Ramos (cell line): ENCODE results near the gene DYNLT3.

ENCODE experiments used
- in situ Hi-C: fragments of 300-500 bp; cut with MboI; formaldehyde crosslinking; loops from one replicate; pipeline ENCODE4 v1.14.3; 2022; ENCODE audit warnings: low sequenced_read_pairs; ENCODE audit not compliant: unreplicated experiment

The DYNLT3 gene

DNA sequence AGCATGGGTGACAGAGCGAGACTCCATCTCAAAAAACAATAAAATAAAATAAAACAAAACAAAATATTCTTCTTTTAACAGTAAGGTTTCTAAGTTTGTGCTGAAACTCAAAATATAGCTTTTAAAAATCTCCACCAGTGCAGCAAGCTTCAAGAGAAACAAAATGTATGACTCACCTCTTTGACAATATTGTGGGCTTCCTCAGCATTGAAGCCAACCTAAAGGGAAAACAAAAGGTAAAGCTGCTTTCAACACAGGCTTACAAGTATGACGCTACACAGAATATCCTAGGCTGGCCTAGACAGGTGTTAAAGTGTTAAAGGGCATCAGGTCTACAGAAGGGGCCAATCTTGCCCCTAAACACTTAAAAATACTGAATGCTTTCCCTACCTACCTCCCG, 1.2 kb downstream of the DYNLT3 start:
- in situ Hi-C loops = no loop called here

DNA sequence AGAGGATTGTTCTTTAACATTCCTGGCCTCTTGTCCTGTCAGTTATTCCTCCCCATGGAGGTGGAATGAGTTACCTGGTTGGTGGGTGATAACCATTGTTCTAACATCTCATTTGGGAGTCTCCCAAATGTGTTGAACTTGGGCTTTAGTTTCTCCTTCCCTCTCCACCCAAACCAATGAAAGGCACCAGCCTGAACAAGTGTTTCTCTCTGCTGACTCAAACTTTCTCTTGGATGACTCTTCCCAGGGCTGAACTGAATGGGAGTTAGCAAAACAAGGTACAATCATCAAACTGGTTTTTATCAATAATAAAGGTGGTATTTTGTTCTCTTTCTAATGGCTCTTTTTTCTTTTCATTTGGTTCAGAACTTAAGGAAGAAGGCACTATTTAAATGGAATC, 2.7 kb downstream of the DYNLT3 start:
- in situ Hi-C loops = no loop called here

DNA sequence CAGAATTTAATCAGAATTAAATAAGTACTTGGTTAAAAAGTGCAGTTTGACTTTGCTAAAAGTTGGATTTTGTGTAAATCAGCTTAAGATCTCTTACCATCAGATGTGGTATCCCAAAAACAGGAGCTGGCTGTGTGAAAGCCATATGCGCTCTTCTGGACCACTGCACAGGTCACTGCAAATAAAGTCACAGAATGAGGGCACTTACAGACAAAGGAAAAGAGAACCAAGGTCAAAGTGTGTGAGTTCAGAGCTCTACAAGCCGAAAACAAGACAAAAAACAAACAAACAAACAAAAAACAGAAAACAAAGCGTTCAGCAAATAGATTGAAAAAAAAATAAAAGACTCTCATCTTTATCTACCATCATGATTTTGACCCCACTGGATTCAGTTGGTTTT, 6.4 kb downstream of the DYNLT3 start:
- in situ Hi-C loops = no loop called here

DNA sequence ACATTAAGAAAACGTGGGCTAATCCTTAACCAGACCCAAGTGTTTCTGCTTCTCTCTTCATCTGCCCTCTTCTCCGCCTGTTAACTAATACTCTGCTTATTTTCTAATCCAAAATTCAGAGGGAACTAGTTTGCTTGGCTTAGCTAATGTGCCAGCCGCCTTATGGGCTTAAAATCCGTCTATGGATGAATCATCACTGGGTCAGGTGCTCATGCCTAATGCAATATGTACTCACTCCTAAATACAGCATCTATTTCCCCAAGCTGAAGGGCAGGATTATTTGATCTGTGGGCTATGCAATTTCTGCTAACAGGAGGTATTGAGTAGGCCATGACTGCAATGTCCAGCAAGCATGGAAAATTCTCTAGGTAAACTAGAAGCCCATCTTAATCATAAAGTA, 12.4 kb downstream of the DYNLT3 start:
- in situ Hi-C loops = no loop called here

DNA sequence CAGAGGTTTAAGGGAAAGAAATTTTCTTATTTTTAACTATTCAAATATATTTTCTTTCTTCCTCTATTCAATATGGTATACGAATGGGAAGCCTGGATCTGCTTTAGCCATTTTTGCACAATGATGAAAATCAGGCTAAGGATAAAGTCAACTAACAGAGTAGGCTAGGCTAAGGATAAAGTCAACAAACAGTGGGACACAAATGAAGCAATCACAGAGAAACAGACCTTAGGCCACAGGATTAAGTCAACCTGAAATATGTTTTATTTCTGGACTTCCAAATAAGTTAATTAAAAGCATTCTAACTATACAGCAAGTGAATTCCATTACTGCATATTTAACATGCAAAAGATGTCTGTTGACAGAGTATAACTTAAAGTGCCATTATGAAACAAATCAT, 17.0 kb downstream of the DYNLT3 start:
- in situ Hi-C loops = no loop called here

DNA sequence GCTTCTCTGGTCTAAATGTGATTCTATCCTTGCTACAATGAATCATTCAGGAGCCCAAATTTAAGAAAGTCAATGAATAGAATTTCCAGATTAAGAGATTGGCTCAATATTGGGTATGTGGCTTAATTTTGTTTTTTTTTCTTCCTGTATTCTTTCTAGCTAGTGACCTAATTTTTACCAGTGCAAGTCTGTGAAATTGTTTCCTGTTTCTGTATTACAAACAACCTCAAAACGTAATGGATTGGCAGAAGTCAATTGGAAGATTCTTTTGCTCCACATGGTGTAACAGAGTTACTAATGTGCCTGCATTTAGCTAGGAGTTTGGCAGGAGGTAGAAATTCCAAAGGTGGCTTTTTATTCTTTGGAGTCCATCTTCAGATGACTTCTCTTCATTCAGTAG, 17.6 kb downstream of the DYNLT3 start:
- in situ Hi-C loops = no loop called here

DNA sequence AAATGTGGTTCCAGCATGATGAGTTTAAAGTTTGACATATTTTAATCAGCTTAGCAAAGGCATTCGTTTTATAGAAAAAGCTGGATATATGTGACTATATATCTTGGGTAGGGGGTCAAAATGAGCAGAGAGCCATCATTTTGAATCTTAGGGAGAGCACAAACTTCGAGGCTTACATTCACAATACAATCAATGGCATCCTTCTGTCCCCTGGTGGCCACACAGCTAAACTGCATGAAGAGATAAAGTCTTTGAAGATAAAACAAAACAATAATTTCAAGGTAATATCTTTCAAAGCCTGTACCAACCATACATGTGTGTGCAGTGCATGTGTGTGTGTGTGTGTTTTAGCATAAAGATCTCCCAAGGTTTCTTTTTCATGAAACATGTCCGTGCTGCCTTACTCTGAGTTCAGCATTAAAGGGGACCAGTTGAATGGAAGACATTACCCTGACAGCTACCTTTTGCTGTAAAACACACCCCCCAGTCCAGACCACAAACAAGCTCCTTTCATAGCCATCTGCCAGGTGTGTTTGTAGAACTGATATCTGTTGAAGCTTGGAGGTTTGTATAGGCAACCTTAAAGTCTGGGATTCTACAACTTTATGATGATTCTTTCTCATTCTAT, 22.0 kb downstream of the DYNLT3 start:
- in situ Hi-C loops = no loop called here

DNA sequence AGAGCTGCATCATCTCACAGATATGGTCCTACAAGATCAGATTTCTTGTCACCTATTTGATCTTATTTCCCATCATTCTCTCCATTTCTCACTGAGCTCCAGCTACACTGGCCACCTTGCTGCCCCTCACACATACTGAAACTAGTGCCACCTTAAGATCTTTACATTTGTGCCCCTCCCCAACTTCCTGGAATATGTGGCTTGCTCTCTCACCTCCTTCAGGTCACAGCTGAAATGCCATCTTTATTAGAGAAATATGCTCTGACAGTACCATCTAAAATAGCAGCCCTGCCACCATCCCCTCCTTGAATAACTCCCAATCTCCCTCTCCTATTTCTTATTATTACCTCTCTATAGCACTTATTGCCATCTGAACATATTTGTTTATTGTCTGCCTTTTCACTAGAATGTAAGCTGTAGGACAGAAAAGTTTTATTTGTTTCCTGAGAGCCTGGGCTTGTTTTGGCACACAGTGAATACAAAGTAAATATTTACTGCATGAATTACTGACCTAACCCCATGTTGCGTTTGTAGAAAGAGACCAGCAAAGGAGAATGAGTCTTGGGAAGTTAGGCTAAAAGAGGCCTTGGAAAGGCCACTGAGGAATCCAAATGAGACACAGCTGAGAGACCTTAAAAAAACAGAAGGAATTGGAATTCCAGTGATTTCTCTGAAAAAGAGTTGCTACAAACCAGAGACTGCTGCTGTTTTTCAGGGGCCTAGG, 22.7 kb downstream of the DYNLT3 start:
- in situ Hi-C loops = loop anchor here (5.0 kb wide), 1 partner anchor 72 kb away; no protein-coding TSS in a partner anchor

DNA sequence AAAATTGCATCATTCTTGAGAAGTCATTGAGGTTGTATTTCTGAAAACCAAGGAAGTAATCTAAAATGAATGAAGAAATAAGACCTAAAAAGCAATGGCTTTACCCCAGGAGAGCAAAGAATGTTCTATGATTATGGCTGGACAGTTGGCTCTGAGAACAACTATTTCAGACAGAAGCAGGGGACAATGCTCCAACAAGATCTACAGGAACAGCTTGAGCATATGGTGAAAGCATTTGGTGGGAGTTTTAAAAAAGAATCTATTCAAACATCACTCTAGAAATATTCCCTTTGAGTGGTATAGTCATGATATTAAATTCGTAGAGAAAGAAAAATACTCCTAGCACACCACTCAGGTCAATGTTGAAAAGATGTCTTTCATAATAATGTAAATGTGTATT, 26.7 kb downstream of the DYNLT3 start:
- in situ Hi-C loops = loop anchor here (5.0 kb wide), 1 partner anchor 68 kb away; no protein-coding TSS in a partner anchor

DNA sequence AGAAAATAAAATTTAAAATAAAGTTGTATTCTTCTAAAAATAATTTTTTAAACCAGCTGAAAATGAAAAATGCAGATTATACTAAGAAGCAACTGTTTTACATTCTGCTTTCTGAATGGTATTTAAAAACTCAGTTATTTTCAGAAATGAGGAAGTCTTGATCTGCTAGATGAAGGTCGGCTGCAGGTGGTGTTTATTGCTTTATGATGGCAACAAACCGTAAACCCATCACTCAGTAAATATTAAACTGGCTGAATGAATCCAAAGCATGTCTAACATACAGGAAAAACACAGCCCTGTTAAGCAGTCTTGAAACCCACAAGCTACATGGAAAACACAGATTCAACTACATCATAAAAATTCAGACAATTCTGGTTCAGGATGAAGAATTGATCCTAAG, 29.3 kb downstream of the DYNLT3 start:
- in situ Hi-C loops = no loop called here

DNA sequence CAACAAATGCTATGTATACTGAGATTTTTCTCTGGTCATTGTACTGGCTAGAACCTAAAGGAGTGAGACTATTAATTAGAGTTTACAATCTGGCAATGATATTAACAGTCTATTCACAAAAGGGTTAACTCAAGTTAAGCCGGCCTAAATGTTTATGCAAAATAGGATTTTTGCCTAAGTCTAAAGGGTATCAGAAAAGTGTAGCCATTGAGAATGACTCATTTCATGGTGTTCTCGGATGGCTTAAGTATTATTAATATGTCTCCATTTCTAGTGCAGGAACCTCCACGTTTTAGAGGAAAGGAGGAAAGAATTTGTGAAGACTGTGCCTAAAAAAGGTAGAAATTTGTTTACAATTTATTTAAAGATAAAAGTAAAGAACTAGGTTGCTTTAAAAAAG, 29.8 kb downstream of the DYNLT3 start:
- in situ Hi-C loops = no loop called here

DNA sequence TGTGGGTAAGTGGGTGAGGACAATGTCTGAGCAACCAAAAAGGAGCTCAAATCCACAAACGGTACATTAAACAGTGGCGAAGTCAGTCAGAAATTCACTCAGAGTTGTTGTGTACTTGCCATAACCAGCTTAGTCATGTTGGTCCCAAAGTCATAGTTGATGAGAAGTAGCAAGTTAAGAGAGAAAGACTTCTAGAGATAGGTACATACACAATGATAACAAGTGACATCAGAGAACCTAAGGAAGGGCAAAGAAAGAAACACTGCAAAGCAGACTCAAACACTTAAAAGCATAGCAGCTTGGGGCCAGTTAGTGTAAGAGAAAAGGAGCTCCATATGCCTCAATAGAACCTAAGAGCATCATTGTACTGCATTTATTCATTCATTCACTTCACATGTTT, 30.2 kb downstream of the DYNLT3 start:
- in situ Hi-C loops = no loop called here

DNA sequence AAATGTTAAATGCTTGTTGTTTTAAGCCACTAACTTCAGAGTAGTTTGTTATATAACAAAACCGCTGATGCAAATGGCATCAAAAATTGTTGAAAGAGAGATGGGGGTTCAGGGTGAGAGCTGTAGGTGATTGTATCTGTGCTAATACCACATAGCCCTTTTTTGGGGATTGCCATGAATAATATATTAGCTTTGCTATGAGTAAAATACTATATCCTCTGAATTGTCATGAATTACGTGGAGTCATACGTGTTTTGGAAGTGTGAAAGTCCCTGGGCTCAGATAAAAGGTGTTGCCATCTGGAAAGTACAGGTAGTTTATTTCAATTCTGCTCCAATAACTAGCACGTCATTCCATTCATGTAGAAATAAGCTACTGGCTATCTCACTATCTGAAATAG, 30.6 kb downstream of the DYNLT3 start:
- in situ Hi-C loops = no loop called here

DNA sequence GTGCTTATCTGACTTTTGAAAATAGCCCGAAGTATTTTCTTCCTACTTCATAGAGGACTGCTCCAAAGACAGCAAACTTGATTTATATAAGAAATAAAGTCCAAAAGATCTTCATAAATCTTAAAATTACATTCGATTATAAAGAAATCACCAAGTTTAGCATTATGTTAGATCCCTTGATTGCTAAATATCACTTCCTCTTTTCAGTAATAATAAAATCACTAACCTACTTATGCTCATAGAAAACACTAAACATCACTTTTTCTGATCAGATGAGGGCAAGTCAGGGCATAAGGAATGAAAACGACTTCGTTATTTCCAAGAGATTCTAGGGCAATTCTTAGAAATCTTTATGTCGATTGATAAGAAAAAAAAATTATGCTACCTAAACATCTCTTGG, 32.0 kb downstream of the DYNLT3 start:
- in situ Hi-C loops = no loop called here

DNA sequence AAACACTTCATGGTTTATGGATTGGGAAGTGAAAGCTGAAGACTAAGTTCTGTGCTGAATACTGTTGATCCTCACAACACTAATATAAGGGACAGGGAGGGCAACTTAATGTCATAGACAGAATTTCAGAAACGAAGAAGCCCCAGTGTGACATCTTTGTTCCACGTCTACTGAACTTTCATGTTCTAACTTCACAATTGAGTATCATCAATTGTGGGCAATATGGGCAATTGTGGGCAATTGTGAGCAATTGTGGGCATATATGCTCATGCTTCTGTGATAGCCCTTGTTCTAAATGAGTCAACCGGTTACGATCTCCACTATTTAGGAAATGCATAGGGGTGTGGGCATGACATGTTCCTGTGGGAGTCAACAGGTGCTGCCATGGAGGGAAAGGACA, 33.8 kb downstream of the DYNLT3 start:
- in situ Hi-C loops = no loop called here

DNA sequence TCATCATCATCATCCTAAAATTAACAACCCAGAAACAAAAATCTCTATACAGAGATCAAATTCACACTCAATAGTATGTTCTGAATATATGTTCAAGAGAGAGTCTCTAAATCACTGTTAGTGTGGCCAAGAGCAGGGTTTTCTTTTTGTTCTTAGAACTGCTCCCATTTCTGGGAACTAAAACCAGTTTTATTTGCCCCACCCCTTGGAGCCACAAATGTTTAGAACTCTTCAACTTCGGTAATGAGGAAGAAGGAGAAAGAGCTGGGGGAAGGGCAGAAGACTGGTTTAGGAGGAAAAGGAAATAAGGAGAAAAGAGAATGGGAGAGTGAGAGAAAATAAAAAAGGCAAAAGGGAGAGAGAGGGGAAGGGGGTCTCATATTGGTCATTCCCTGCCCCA, 35.3 kb downstream of the DYNLT3 start:
- in situ Hi-C loops = no loop called here

DNA sequence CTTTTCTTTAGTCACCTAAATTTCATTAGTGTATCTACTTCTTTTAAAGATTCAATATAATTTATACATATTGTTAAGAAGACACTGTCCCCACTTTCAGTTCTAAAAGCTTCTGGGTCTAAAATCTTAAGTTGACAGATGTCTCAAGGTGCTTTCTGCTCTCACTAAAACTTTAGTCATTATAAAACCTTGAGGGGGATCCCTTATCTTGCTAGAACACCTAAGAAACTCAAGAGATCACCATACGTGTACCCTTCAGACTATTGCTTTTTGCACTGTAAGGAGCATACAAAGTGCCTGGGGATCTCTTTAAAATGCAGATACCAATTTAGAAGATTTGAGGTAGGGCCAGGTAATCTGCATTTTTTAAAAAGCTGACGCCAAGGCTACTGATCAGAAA, 37.4 kb downstream of the DYNLT3 start:
- in situ Hi-C loops = no loop called here

DNA sequence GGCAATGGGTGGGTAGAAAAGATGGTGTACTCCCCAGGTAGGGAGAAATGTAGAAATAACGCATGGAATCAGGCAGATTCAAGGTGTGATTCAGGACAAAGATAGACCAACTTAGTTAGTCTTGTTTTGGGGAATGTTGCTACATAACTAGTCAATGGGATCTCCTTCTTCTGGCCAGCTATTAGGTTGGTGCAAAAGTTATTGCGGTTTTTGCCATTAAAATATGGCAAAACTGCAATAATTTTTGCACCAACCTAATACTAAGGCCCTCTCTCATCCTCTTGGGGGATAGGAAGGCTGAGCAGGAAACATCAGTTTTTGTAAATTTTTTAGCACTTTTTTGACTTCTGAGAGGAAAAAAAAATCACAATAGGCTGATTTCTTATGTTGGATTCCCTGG, 44.3 kb downstream of the DYNLT3 start:
- in situ Hi-C loops = no loop called here

DNA sequence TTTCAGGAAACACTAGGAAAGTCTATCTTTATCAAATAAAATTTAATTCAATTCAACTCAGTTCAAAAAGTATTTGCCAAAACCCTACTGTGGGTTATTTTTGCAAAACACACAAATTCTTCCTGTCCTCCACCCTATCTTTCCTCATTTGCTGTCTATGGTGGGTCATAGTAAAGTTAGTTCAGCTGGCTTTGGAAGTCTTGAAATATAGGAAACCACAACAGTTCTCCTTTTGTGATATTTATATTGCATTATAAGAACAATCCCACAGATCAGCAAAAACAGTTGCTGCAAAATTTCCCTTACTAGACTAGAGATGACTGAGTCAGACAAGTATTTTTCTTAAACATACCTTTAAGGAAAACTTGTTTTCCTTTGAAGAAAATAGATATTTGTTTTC, 45.3 kb downstream of the DYNLT3 start:
- in situ Hi-C loops = no loop called here

DNA sequence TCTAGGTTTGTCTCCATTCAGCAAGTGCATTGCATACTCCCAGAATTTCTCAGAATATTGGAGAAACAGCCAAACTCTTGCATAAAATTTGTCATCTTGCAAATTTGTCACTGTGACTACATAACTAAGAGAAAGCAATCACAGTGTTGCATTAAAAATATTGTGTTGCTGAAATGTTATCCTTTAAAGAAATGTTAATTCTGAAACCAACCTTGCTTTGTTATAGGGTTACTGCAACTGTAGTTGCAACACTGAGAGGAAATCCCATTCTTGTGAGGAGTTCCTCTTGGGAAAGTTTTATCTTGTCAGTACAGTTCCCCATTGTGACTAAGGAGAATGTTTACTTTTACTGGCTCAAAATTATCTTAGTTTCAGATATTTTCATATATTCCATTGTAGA, 46.7 kb downstream of the DYNLT3 start:
- in situ Hi-C loops = no loop called here

DNA sequence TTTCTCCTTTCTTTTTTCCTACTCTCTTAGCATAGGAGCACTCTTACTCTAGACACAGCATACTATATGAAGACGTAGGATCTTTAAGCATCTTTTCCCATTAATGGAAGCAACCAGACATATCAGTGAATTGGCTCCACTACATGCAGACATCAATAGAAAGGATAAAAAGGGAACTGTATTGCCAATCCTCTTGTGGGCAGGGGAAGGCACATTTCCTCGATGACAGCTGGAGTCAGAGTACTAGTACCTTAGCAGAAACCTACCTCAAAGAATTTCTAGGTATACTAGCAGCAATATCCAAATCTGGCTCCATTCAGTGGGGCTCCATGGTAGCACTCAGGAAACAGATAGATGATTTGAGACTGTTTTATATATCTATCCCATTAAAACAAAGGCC, 47.4 kb downstream of the DYNLT3 start:
- in situ Hi-C loops = no loop called here

DNA sequence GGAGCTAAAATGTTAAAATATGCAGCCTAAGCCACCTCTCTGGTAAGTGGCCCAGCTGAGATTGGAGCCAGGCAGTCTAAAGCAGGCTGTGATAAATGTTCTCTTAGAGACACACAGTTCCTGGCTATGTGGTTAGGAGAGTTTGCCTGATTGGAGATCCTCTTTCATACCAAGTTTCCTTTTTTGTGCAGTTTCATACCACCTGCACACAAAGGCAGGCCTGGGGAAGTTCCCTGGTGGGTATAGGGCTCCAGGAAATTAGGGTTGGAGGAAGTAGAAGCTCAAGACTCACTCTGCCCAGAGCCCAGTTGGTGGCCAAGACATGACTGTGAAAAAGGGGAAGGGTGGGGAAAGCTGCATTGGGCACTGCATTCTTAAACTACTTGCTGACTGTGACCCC, 50.6 kb downstream of the DYNLT3 start:
- in situ Hi-C loops = no loop called here
